ACC112 (cell line): ENCODE measurements around the gene SETD3.
"Not testable (repeated sequence)": the region's sequence is repeated elsewhere in the genome, so short reads cannot be mapped to it uniquely, and the experiment has no call there.

Experiments used
- H2AFZ ChIP-seq: fragments of 200-600 bp; sonication (generic); one replicate; pipeline ENCODE4 v1.6.0; 2017; ENCODE audit warnings: antibody characterized with exemption, low read length; ENCODE audit not compliant: unreplicated experiment
- H3K27ac ChIP-seq: fragments of 200-600 bp; sonication (generic); 2 replicates; pipeline ENCODE4 v1.5.1; 2014; ENCODE audit warnings: low read depth, mild to moderate bottlenecking, antibody characterized with exemption, low read length, moderate library complexity
- H3K27me3 ChIP-seq: fragments of 200-600 bp; sonication (generic); 2 replicates; pipeline ENCODE4 v1.6.1; 2014; ENCODE audit warnings: mild to moderate bottlenecking, antibody characterized with exemption, low read length, moderate library complexity, mixed read lengths; ENCODE audit not compliant: insufficient read depth
- H3K36me3 ChIP-seq: fragments of 200-600 bp; sonication (generic); 2 replicates; pipeline ENCODE4 v1.6.1; 2016; ENCODE audit warnings: mild to moderate bottlenecking, antibody characterized with exemption, low read length, moderate library complexity, mixed read lengths; ENCODE audit not compliant: insufficient read depth
- H3K4me1 ChIP-seq: fragments of 200-600 bp; sonication (generic); one replicate; pipeline ENCODE4 v1.6.1; 2016; ENCODE audit warnings: low read length, mixed read lengths; ENCODE audit not compliant: insufficient read depth, unreplicated experiment, control insufficient read depth
- H3K4me3 ChIP-seq: fragments of 200-600 bp; sonication (generic); 2 replicates; pipeline ENCODE4 v1.5.1; 2014; ENCODE audit warnings: mild to moderate bottlenecking, low read depth, low read length
- H3K79me2 ChIP-seq: fragments of 200-600 bp; sonication (generic); one replicate; pipeline ENCODE4 v1.6.0; 2016; ENCODE audit warnings: low read length; ENCODE audit not compliant: control insufficient read depth, unreplicated experiment, insufficient read depth

The SETD3 gene

DNA sequence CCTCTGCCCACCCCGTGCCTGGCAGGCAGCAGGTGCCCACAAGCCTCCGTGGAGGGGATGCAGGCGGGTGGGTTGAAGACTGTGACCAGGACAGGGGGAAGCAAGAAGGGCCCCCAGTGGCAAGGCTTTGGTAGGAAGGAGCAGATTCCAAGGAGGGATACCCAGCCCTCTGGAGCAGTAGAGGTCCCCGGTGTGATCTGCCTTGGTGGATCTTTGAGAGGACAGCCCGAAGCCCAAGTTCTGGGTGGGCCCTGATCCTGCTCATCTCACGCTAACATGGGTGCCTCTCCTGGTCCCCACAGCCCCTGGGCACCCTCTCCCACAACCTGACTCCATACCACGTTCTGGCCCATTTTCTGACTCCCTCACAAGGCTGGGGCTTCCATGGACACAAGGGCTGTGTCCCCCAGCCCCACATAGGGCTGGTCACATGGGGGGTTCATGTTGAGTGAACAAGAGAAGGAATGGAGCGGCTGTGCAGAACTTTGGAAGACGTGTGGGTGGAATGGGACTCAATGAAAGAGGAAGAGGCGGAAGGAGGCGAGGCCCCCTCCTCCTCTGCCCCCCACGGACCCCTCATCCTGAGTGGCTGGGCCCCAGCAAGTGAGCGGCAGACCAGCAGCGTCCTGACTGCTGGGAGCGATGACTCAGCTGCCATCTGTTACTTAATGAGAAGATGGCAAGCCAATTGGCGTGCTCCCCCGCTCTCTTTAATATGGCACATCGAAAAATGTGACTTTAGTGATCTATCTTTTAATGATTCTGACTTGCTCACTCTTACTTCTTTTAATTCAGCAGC, 131.6 kb downstream of the SETD3 start:
- Histone ChIP-seq H3K79me2 (no peaks in the 10 kb centered on the region), H3K27ac (no peak overlapping the region), H3K27me3 (peaks cover 47% of the 10 kb centered on the region; the same call in 1 of the 2 replicates), H2AFZ (no peak overlapping the region), H3K36me3 (no peaks in the 10 kb centered on the region), H3K4me3 (no peak overlapping the region), H3K4me1 (no peaks in the 10 kb centered on the region)

DNA sequence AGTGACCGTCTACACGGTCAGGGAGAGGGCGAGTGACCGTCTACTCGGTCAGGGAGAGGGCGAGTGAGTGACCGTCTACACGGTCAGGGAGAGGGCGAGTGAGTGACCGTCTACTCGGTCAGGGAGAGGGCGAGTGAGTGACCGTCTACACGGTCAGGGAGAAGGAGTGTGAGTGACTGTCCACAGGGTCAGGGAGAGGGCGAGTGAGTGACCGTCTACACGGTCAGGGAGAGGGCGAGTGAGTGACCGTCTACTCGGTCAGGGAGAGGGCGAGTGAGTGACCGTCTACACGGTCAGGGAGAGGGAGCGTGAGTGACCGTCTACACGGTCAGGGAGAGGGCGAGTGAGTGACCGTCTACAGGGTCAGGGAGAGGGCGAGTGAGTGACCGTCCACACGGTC, 132.4 kb downstream of the SETD3 start:
- not testable (repeated sequence) for H3K79me2 ChIP-seq, H3K4me1 ChIP-seq, H2AFZ ChIP-seq, H3K4me3 ChIP-seq, H3K36me3 ChIP-seq, H3K27ac ChIP-seq
- peaks cover 51% of the 10 kb centered on the region; the same call in 1 of the 2 replicates for H3K27me3 ChIP-seq
